ENCODE measurements around the gene SLC26A4.
"Not testable (repeated sequence)": the region's sequence is repeated elsewhere in the genome, so short reads cannot be mapped to it uniquely, and the experiment has no call there.

SLC26A4 gene

DNA sequence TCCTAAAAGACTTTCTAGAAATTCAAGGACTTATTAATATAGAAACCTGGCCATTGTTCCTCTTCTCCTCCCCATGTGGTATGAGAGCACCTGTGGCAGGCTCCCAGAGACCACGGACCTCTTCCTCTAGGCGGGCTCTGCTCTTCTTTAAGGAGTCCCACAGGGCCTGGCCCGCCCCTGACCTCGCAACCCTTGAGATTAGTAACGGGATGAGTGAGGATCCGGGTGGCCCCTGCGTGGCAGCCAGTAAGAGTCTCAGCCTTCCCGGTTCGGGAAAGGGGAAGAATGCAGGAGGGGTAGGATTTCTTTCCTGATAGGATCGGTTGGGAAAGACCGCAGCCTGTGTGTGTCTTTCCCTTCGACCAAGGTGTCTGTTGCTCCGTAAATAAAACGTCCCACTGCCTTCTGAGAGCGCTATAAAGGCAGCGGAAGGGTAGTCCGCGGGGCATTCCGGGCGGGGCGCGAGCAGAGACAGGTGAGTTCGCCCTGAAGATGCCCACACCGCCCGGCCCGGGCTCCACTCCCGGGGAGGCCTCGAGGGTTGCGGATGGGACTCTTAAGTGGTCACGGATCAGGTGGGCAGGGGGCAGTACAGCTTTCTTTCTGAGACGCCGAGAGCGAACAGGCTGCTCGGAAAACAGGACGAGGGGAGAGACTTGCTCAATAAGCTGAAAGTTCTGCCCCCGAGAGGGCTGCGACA is at the start of gene SLC26A4:
TSS of gene SLC26A4 (plus strand) at position 448 of the 700 bp plus-strand sequence. CDS start 814 bp downstream, outside the sequence.
- DNase-seq (ENCODE audit: low read depth, low spot score) = no peak

DNA sequence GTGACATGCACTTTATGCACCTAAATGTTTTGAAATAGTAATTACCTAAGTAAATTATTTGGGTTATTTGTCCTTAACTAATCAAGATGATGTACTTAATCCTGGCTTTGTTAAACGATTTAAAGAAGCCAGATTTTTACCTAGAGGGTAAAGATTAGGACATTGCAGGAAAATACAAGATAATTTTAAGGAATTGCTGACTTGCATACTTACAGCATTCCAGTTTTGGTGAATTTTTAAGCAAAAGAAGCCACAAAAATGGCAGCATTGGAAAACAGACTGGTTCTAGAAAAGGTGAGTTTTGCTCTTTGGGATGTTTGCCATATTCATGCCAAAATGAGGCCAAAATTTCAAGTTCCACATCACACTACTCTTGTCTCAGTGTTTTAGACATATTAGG is 47.2 kb upstream of the SLC26A4 start:
- DNase-seq (ENCODE audit: low read depth, low spot score) = no peak

DNA sequence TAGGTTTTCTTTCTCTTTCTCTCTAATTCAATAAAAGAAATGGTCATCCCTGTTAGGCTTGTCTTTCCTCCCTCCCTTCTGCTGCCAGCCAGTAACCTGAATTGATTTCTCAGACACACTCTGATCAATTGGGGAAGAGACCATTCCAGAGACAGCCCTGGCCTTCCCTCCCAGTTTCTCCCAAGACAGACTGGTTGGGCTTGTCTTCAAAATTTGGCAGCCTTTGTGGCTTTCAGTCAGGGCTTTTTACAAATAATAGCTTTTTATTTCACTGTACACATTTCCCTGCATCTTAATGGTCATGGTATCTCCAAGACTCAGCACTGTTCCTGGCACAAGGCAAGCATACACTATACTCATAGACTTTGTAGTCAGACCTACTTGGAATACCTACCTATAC is 46.7 kb upstream of the SLC26A4 start:
- no peak for DNase-seq (ENCODE audit: low read depth, low spot score)

DNA sequence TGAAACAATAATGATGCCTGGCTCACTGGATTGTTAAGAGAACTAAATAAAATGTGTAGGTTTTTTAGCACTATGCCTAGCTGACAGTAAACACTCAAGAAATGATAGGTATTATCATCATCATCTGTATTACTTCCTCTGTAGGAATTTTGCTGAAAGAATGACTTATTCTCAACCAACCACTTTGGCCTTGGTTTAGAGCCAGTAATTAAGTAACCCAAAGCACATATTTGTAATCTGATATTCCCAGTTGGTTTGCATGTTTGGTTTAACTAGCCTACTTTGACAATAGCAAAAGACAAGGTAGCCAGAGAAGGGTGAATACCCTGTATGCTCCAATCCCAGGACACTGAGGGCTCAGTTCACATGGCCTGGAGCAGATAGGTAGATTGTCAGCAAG is 46.2 kb upstream of the SLC26A4 start:
- no peak for DNase-seq (ENCODE audit: low read depth, low spot score)

DNA sequence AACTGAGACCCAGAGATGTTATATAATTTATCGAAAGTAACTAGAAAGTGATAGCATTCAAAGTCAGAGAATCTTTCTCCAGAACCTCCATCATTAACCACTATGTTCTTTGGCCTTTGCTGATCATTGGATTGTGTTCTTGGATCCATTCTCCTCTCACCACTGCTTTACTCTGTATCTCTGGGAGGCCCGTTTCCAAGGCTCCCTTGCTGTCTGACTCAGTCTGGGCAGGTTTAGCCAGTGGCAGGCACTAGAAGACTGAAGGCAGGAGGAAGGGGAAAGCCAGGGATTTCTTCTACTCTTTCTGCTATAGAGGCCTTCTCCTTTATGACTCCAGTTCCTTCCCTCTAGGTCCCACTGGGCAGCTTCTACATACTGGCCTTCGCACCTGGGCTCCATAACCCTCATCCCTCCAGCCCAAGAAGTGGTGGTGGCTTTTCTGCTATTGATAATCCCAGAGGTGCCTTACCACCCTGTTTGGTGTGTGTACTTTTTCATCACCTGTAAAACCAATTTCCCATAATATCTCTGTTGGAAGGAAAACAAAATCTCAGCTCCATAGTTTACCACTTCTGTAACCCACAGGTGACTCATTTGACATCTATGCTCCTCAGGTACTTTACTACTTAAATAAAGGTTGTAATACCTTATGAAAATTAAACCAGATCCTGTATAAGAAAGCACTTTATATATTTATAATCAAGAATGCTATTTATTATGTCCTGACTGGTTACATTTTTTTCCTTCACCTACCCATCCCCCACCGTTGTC is 44.5 kb upstream of the SLC26A4 start:
- DNase-seq (ENCODE audit: low read depth, low spot score) = no peak

DNA sequence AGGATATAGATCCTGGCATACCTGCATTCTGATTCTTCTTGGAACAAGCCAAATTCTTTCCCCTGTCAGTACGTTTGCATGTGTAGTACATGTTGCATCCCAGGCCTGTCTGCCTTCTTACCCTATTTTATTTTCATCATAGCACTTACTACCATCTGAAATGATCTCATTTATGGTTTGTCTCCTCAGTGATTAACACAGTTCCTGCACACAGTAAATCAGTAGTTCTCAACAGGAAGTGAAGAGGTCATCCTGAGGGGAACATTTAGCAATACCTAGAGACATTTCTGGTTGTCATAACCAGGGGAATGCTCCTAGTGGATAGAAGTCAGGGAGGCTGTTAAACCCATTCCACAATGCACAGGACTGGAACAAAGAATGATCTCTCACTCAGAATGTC is 38.2 kb upstream of the SLC26A4 start:
- DNase-seq (ENCODE audit: low read depth, low spot score) = no peak

DNA sequence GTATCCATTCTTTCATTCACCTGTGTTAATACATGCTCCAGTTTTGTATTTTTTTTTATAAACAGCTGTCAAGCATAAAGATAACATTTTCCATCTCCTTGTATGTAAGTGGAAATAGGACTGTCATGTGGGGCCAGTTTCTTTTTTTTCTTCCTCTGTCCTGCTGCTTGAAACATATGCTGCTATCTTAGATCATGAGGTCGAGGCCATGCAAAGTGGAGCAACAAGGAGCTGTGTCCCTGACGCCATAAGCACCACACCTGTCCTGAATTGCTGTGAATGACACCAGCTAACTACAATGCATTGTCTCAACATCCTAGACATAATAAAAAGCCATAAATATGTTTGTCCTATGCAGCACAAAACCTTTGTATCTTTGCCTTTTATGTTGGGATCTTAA is 37.7 kb upstream of the SLC26A4 start:
- no peak for DNase-seq (ENCODE audit: low read depth, low spot score)

DNA sequence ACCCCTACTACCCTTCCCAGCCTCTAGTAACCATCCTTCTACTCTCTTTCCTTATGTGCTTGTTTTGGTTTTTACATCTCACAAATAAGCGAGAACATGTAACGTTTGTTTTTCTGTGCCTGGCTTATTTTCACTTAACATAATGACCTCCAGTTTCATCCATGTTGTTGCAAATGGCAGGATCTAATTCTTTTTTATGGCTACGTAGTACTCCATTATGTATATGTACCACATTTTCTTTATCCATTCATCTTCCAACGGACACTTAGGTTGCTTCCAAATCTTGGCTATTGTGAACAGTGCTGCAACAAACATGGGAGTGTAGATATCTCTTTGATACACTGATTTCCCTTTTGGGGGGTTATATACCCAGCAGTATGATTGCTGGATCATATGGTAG is 33.6 kb upstream of the SLC26A4 start:
- DNase-seq (ENCODE audit: low read depth, low spot score) = no peak

DNA sequence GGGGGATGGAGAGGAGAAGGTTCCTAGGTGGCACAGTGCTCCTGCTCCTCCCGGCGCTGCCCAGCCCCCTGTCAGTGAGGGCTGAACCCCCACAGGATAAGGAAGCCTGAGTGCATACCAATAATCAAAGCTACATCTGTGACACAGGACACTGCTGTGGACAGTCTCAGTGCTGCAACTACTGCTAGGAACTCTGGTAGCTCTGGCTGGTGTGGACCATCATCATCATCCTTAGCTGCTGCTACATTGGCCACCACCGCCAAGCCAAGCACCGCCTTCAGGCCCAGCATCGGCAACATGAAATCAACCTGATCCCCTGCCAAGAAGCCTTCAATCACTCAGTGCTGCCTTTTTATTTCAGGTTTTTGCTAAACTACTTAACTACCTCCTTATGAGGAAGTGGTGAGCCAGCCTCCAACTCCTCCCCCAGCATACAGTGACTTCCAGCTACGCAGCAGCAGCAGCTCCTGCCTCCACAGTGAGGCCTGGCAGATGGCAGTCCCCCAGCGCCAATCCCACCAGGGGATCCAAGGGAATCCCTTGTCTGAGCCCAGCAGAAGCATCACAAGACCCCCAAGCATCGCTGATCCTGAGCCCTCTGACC is 32.1 kb upstream of the SLC26A4 start:
- DNase-seq (ENCODE audit: low read depth, low spot score) = no peak

DNA sequence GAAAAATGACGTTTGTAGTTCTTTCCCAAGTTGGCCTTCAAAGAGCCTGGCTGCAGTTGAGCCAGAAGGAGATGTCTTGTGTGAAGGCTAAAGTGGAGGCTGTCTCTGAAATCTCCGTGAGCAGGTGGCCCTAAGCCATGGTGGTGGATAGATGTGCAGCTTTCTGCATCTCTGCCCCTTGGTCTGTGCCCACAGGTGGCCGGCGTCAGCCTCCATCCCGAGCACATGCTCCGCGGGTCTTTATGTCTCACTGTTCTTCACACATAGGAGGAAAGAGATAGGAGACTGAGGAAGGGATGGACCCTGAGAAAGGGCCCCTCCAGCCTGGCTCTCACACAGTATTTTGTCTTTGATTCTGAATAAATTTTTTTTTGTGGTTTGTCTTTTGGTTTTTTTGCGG is 30.3 kb upstream of the SLC26A4 start:
- DNase-seq (ENCODE audit: low read depth, low spot score) = no peak

DNA sequence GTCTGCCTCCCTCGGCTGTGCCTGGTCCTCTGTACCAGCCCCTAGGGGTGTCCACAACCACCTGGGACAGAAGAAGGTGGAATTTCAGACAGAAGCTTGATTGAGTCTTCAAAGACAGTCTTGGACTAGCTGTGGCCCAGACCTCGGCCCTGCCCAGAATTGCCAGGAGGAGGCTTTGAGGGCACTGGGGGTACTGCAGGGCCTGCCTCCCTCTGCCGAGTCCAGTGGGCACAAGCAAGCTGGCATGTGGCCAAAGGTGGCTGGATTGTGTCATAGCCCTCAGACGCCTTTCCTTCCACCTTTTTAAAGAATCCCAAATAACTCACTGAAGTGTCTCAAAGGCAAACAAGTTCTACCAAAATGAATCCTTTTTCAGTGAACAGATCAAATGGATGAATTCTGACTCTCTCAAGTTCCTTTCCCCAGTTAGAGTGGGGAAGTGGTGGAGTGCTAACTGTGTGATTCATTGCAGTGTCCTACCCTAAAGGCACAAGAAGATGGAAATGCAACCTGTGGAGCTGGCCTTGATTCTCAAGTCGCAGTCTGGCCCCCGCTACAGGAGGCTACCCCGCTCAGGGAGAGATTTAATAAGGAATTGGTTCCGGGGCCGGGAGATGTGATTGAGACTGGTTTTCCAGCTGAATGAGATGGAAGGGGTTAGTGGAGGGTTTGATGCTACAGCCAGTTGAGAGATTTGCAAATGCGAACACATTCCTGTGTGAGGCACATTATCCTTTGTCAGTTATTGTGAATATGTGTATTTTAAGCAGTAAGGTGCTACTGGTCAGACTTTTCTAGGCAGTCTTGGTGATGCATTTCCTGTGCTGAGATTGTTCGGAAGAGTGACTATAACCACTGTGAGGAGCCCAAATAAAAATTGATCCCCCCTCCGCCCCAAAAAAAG is 28.8 kb upstream of the SLC26A4 start:
- no peak for DNase-seq (ENCODE audit: low read depth, low spot score)

DNA sequence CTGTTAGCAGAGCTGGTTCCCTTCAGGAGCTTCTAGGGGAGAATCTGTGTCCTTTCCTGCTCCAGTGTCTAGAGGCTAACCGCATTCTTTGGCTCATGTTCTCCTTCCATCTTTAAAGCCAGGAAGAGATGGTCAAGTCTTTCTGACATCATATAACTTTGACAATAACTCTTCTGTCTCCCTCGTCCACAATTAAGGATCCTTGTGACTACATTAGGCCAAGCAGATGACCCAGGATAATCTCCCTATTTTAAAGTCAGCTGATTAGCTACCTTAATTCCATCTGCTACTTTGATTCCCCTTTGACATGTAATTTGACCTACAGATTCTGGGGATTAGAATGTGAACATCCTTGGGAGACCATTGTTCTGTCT is 28.1 kb upstream of the SLC26A4 start:
- no peak for DNase-seq (ENCODE audit: low read depth, low spot score)

DNA sequence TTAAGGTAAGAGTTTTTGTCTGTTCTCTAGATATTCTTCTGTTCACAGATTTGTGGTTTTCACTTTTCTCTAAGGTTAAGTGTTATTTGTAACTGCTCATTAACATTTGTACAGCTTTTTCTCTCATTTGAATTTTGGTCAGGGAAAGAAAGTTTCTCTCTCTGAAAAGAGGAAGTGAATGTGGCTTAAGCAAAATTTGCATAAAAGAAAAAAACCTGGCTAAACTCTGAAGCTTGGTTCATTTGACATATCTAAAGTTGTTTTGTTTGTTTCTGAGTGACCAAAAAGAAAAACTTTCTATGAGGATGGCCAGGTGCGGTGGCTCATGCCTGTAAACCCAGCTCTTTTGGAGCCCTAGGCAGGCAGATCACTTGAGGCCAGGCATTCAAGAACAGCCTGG is 22.0 kb upstream of the SLC26A4 start:
- DNase-seq (ENCODE audit: low read depth, low spot score) = no peak

DNA sequence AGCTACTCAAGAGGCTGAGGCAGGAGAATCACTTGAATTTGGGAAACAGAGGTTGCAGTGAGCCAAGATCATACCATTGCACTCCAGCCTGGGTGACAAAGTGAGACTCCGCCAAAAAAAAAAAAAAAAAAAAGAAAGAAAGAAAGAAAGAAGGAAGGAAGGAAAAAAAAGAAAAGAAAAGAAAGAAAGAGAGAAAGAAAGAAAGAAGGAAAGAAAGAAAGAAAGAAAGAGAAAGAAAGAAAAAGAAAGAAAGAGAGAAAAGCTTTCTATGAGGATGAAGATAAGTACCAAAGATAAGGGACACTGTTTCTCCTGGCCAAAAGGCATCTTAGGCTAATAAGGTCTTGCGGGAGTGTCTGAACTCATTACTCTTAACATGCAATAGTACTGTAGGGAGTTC is 21.6 kb upstream of the SLC26A4 start:
- not testable (repeated sequence) for DNase-seq (ENCODE audit: low read depth, low spot score)

DNA sequence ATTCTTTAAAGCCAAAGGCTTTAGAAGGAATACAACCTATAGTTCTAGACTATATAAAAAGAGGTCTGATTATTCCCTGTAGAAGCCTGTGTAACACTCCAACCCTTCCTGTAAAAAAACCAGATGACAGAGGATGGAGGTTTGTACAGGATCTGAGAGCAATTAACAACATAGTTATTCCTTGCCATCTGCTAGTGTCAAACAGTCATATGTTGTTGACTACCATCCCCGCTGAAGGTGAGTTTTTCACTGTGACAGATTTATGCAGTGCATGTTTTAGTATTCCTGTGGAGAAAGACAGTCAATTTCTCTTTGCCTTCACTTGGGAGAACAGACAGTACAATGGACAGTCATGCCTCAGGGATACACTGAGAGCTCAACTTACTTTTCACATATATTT is 19.0 kb upstream of the SLC26A4 start:
- DNase-seq (ENCODE audit: low read depth, low spot score) = no peak

DNA sequence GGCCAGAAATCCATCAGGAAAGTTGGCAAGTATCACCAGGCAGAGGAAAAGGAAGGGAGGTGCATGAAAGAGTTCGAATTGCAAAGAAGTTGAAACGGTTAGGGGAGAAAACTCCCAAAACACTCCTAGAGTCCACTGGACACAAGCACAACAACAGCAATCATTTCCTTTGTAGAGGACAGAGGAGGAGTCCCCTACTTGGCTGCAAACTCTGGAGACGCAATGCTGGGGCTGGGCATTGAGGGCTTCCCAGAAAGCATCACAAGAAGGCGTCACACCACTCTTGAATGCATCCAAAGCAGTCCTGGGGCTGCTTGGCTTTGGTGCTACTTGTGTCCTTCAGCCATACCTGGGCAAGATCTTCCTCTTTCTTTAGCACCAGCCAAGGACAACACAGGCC is 18.1 kb upstream of the SLC26A4 start:
- no peak for DNase-seq (ENCODE audit: low read depth, low spot score)

DNA sequence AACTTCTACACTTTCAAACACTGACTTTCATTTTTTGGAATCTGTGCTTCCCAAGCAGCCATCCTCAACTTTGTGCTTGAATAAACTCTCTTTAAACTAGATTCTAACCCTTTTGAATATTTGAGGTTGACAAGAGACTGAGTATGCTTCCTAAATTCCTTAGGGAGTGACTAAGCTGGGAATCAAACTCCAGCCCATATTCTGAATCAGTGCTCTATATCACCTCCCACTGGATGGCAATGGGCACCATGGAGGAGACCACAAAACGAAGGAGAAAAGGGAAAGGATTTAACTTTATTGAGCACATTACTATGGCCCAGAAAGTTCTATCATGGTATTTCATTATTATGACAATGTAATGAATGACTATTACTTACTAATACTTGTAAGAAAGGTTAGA is 17.2 kb upstream of the SLC26A4 start:
- no peak for DNase-seq (ENCODE audit: low read depth, low spot score)

DNA sequence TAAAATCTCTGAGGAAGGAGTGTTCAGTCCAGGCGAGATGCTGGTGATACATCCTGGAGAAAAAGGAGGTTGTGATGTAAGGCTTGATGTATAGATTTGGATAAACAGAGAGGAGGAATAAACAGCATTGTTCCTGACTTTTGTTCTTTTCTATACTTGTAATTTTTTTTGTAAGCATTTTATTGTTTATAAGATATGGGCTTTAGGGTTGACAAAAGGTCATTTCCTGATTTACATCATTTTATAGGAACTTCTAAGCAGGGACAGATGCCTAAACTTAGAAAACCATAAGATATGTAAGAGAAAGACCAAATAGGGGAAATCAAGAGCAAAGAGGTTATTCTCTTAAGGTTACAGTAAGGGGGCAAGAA is 16.7 kb upstream of the SLC26A4 start:
- no peak for DNase-seq (ENCODE audit: low read depth, low spot score)

DNA sequence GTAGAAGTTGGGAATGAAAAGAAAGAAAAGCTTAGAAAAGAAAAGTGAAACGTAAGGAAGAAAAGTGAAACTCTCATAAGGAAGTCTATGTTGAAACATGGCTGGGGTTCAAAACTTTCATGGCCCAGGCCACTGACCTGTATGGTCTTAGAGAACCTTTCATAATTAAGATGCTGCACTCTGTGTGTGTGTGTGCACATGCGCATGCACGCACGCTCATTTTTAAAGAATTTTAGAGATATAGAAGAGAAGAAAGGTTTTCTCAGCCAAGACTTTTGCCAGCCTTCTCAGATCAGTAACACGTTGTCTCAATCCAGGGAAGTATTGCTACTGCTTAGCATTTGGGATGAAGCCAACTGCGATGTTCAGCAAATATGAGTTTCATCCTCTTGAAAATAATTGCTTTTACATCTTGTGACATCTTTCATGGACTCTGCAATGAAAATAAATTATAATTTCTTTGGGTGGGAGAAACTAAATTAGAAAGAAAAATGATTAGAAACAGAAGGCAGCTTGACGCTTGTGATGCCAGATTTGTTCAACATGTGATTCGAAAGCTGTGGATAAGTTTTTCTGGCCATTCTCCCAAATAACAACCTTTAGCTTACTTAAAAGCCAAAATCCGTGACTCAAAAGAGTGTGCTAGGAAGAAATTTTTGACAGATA is 16.2 kb upstream of the SLC26A4 start:
- DNase-seq (ENCODE audit: low read depth, low spot score) = no peak

DNA sequence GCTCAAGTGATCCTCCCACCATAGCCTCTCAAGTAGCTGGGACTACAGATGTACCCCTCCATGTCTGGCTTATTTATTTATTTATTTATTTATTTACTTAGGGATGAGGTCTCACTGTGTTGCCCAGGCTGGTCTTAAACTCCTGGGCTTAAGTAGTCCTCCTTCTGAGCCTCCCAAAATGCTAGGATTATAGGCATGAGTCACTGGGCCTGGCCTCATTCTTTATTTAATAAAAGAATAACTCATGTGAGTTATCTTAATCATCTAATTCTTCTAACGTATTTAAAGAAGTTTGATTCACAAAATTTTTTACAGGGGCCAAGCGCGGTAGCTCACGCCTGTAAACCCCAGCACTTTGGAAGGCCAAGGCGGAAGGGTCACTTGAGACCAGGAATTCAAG is 8.0 kb upstream of the SLC26A4 start:
- DNase-seq (ENCODE audit: low read depth, low spot score) = no peak

DNA sequence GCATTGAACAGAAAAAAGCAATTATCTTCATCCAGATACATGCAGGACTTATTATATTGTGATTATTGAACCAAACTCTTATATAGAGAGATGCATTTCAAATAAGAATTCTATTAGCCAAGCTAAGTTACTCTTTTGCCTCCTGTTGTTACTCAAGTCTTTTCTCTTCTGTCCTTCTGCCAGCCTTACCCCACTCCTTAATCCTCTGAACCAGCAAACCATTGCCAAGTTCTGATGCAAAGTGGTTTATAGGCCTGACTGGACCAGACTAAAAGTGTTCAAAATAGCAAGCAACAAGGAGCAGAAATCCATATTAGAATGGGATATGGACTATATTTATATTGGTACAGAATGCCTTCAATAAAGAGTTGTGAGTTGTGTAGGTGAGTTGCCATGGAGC is 2.2 kb upstream of the SLC26A4 start:
- no peak for DNase-seq (ENCODE audit: low read depth, low spot score)

DNA sequence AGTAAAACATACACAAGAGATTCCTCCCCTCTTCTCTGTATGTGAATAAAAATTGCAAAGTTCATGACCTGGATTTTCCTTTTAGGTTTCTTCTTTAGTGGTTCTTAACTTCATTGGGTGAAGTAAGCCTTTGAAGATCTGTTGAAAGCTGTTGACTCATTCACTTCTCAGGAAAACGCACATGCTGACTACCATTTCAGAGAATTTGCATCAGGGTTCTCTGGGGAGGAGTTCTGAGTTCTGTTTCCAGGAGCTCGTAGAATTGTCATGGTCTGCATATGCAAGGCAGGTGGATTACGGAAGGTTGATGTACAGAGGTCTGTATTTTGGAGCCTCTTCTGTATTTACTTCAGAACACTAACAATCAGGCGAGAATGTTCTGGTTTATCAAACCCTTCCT is 962 bp upstream of the SLC26A4 start:
- peak; percentile 17 for DNase-seq (ENCODE audit: low read depth, low spot score)
